Measurements from ENCODE around the gene ASCL4.

ASCL4 gene

DNA sequence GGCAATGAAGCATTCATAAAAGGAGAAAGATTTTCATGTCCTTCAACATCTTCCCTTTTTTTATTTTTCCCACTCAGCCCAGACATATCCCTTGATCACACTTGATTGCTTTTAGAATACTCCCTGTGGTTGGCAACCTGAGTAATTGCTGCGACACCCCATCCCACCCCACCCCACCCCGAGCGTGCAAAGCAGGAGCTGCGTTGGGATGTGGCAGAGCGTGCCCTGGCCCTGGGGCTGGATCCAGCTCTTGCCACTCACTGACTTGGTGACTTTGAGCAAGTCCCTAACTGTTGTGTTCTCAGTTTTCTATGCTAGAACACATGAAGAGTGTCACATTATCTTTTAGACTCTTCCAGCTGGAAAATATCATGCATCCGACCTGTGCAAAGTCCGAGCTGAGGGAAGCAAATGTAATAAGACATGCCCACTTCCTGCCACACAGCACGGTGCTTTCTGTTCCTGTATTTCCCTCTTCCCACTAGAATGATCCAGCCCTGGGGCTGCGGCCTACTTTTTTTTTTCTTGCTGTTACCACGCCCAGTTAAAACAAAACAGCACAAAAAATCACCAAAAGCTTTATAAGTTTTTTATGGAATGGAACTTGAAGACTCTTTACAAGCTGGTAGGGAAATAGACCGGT, 4.0 kb downstream of the ASCL4 start:
- no peak for DNase-seq (ENCODE audit: low read depth in 1 of 2, low spot score in 1 of 2)

- no peak for DNase-seq (ENCODE audit: low read depth in 1 of 2, low spot score in 1 of 2)
These were observed 4.8 kb downstream of the ASCL4 start for GRCh38 chr12:107779077-107779831.

DNA sequence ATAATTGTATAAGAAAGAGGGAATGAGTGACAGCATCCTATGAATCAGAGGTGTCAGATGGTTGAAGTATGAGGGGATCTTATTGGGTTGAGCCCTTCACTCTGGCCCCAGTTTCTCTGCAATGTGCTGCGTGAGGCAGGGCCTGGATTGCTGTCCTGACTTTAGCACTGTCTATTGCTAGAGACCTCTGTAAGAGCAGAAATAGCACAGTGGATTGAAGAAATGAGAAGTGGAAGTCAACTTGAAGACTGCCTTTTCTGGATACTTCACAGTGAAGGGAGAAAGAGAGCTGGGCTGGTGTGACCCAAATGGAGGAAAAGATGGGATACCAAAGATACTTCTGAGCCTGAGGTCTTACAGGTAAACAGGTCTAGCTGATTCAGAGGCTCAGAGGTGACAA, 5.8 kb downstream of the ASCL4 start:
- DNase-seq (ENCODE audit: low read depth in 1 of 2, low spot score in 1 of 2): no peak

GRCh38 chr12:107782067-107782466, 7.6 kb downstream of the ASCL4 start:
- DNase-seq (ENCODE audit: low read depth in 1 of 2, low spot score in 1 of 2): no peak

GRCh38 chr12:107783406-107784376, 9.2 kb downstream of the ASCL4 start:
- no peak for DNase-seq (ENCODE audit: low read depth in 1 of 2, low spot score in 1 of 2)

DNA sequence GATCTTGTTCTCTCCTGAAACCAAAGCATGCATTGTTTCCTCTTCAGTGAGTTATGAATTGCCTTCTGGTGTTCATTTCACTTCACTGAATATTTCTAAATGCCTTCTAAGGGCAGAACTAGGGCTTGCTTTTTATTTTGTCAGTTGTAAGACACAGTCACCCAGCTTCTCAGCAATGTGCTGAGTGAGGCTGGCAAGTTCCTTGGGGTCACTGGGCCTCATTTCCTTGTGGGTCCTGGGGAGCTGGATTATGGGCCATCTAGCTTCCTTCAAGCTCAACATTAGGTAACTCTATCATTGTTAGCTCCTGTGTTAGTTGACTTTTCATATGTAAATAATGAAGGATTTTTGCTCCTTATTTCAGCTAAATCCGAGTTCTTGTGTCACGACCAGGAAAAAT, 13.8 kb downstream of the ASCL4 start:
- no peak for DNase-seq (ENCODE audit: low read depth in 1 of 2, low spot score in 1 of 2)

GRCh38 chr12:107788690-107789458, 14.4 kb downstream of the ASCL4 start:
- no peak for DNase-seq (ENCODE audit: low read depth in 1 of 2, low spot score in 1 of 2)

DNA sequence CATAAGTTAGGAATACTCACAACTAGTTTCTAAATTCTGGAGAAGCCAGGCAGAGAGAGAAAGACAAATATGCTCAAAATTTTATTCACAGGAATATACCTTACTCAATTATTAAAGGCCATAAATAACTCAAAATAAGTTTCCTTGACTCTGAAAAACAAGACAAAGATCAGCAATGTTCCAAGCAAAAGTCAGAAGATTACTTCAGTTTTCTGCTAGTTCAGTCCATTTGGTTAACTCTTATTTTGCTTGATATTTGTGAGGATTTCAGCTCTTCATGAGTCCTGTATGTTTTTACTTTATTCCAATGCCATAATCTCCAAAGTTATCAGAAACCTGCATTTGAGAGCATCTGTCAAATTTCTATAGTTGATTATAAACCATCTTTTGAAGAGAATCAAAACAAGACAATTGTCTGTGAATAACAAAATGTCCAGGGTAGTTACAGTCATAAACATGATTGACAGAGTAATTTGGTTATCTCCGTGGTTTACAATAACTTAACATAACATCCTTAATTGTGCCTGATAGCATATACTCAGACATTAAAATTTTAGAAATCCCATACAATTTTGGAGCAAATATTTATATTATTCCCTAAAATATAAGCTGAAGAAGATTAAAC, 17.1 kb downstream of the ASCL4 start:
- DNase-seq (ENCODE audit: low read depth in 1 of 2, low spot score in 1 of 2): no peak

GRCh38 chr12:107794451-107794850, 19.9 kb downstream of the ASCL4 start:
- no peak for DNase-seq (ENCODE audit: low read depth in 1 of 2, low spot score in 1 of 2)

DNA sequence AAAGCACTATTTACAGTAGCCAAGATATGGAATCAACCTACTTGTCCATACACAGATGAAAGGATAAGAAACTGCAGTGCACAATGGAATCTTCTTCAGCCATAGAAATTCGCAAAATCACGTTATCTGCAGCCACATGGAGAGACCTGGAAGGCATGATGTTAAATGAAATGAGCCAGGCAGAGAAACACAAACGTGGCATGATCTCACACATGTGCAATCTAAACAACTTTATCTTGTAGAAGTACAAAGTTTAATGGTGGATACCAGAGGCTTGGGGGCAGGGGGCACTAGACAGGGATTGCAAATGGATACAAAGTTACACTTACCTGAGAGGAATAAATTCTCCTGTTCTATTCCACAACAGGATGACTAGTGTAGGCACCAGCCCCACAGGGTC, 24.1 kb downstream of the ASCL4 start:
- DNase-seq (ENCODE audit: low read depth in 1 of 2, low spot score in 1 of 2): no peak

GRCh38 chr12:107801150-107801549, 26.6 kb downstream of the ASCL4 start:
- no peak for DNase-seq (ENCODE audit: low read depth in 1 of 2, low spot score in 1 of 2)

DNA sequence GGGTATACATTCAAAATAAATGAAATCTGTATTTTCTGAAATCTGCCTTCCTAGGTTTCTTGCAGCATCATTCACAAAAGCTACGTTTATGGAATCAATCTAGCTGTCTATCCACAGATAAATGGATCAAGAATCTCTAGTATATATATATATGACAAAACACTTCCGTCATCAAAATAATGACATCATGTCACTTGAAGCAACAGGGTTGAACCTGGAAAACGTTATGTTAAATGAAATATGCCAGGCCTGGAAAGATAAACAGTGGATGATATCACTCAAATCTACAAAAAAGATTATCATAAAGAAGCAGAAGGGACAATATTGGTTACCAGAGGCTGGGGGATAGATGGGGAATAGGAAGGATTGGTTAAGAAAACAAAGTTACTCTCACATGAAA, 28.6 kb downstream of the ASCL4 start:
- no peak for DNase-seq (ENCODE audit: low read depth in 1 of 2, low spot score in 1 of 2)

- no peak for DNase-seq (ENCODE audit: low read depth in 1 of 2, low spot score in 1 of 2)
These were observed 31.1 kb downstream of the ASCL4 start for GRCh38 chr12:107805488-107806180.

DNA sequence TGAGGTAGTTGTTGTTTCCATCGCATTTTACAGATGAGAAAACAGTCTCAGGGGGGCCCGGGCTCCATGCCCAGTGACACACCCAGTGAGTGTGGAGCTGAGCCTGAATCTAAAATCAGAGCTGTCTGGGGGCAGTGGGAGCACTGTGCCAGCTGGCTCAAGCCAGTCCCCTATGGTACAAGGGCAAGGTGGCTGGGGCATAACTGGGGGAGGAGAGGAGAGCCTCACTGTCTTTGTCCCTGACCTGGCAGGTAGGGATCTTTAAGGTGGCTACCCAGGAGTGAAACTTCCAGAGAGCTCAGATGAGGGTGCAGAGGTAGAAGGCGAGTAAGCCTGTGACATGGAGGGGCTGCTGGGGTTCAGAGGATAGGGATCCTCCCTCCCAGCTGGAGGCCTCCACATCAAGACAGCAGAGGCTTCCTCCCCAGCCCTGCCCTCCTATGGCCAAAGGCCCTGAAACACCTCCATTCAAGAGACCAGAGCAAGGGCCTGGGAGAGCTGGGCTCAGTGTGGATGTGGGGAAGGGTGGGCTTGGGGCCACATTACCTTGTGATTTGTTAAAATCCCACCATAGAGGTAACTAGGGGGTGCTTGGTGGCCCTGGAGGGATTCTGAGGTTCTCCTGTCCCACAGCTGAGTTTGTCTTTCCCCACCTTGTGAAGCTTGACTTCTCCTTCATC, 33.1 kb downstream of the ASCL4 start:
- DNase-seq (ENCODE audit: low read depth in 1 of 2, low spot score in 1 of 2): no peak

DNA sequence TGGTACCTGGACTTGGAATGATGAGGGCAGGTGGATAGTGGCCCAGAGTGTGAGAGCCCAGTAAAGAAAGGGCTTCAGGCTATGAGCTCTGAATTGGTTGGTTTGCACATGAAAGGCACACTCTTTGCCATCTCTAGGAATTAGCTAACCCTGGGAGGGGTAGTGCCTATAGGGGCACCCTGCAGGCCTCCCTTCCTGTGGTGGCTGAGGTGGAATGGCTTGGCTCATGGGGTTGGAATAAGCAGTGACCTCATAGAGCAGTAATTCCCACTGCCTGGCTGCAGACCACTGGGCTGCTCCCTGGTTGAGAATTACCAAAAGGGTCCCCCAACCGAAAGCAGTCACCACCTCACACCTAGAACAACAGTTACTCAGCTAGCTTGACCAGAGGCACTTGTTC, 42.7 kb downstream of the ASCL4 start:
- no peak for DNase-seq (ENCODE audit: low read depth in 1 of 2, low spot score in 1 of 2)

DNA sequence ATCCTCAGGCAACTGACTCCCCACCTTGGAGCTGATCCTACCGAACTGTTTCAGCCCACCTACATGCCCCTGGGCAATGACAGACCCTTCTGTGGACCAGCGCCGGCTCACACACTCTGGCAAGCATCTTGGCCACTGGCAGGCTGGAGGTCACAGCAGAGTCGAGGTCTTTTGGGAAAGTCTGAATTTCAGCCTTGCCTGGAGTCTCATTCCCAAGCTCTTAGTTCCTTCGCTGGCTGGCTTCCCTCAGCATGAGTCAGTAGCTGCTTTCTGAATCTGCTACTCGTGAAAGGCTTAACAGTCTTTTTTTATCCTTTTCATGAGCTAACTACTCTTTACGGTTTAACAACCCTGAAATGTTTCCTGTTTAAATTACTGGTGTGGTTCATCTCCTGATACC, 44.5 kb downstream of the ASCL4 start:
- DNase-seq (ENCODE audit: low read depth in 1 of 2, low spot score in 1 of 2): no peak

DNA sequence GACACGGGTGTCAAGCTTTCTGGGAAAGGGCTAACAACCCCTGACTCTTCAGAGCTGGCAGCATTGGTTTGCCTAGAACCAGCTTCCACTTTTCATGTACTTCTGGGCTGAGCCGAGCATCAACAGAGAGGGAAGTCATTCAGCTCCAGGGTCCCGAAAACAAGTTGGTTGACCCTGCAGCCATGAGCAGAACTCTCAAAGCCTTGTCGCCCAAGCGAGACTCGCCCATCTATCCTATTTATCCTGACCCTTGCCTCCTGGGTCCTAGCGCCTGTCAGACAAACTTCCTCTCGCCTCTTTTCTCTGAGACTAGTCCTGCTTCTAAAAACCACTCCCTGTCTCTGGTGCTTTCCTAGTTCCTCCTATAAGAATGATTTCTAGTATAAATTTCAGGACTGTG, 47.9 kb downstream of the ASCL4 start:
- DNase-seq (ENCODE audit: low read depth in 1 of 2, low spot score in 1 of 2): no peak

All from activated T-helper 1 cell treated with anti-CD3 and anti-CD28 coated beads, Interleukin-2, amount 50 U/mL, for 16 hours (primary cell).